HepG2 (cell line): ENCODE results near the gene MYO1C. TPM values are rescaled to one million over a fixed set of nuclear protein-coding genes. Genes with fewer than 3 reads are reported as not detected.

Source experiments
- ATAC-seq: fragments of 200-7000 bp; cut with Tn5 transposase; 3 replicates; pipeline ENCODE4 v1.9.1; 2020; ENCODE audit warnings: mild to moderate bottlenecking, moderate library complexity
- BruUV-seq: library from RNA; stranded (reverse); fragments of 400-500 nt; replicated peaks from 2 replicates; lab custom pipeline; 2021; lab: Mats Ljungman, UMichigan
- CTCF ChIA-PET: fragments of 300-600 bp; formaldehyde crosslinking; extraction: SDS; loops from one replicate; lab custom pipeline; 2021; ENCODE audit warnings: low total read pairs, inconsistent platforms, low intra/inter-chr PET ratio; lab: Yijun Ruan, JAX
- POLR2A ChIA-PET: fragments of 350-600 bp; sonication (Branson Sonifier 250); formaldehyde crosslinking; loops from one replicate; lab custom pipeline; 2020; ENCODE audit warnings: antibody characterized with exemption, inconsistent platforms; lab: Yijun Ruan, JAX
- DNase-seq: peaks from one replicate; pipeline ENCODE4 v3.0.0-alpha.2; 2015; ENCODE audit warnings: low spot score
- FAIRE-seq: peaks from 3 replicates; lab custom pipeline; 2011; peaks lifted over from hg19 to GRCh38; lab: Jason Lieb, UNC
- H2AFZ ChIP-seq: one replicate; pipeline ENCODE4 v1.6.1; 2011; ENCODE audit warnings: low read length, inconsistent platforms
- H3K27ac ChIP-seq: fragments of 300-600 bp; 3 replicates; pipeline ENCODE4 v1.8.0; 2011; ENCODE audit warnings: mixed run types, mild to moderate bottlenecking, mixed read lengths, low read length, inconsistent platforms; ENCODE audit not compliant: insufficient read depth; ENCODE audit errors: extremely low read length
- H3K27me3 ChIP-seq, 2 experiments: fragments of 200-600 bp in 1 of 2; 2 replicates in 1 of 2; 3 replicates in 1 of 2; pipeline versions ENCODE4 v1.6.0 to v1.8.0; 2011; ENCODE audit warnings: low read length in 2 of 2, mild to moderate bottlenecking in 2 of 2, moderate library complexity in 2 of 2, inconsistent platforms in 1 of 2; ENCODE audit not compliant: insufficient read depth in 2 of 2, control insufficient read depth in 1 of 2
- H3K36me3 ChIP-seq, 2 experiments: fragments of 200-600 bp in 1 of 2; replicated peaks in 1 of 2; 2 replicates in 1 of 2; 3 replicates in 1 of 2; pipeline versions ENCODE4 v1.5.1 to v1.8.0; 2011; ENCODE audit warnings: low read length in 2 of 2, inconsistent platforms in 1 of 2; ENCODE audit not compliant: insufficient read depth in 2 of 2, control insufficient read depth in 1 of 2
- H3K4me1 ChIP-seq: 2 replicates; pipeline ENCODE4 v1.5.1; 2012; ENCODE audit warnings: low read length, inconsistent platforms; ENCODE audit not compliant: insufficient read depth
- H3K4me2 ChIP-seq: 2 replicates; pipeline ENCODE4 v1.6.0; 2011; ENCODE audit warnings: low read depth, low read length, inconsistent platforms
- H3K4me3 ChIP-seq, 3 experiments: fragments of 200-600 bp in 1 of 3; sonication (generic), shearing (Covaris generic) in 1 of 3; replicated peaks in 1 of 3; 2 replicates each; pipeline ENCODE4 v1.5.1; 2011 to 2016; ENCODE audit warnings: low read length in 3 of 3, inconsistent platforms in 2 of 3, low read depth in 2 of 3, mild to moderate bottlenecking in 2 of 3, control low read depth in 1 of 3, mixed read lengths in 1 of 3; ENCODE audit not compliant: insufficient read depth in 1 of 3
- H3K79me2 ChIP-seq: one replicate; pipeline ENCODE4 v1.6.1; 2011; ENCODE audit warnings: low read length, inconsistent platforms; ENCODE audit not compliant: insufficient read depth
- H3K9ac ChIP-seq: 2 replicates; pipeline ENCODE4 v1.6.0; 2011; ENCODE audit warnings: mild to moderate bottlenecking, low read depth, low read length, inconsistent platforms; ENCODE audit not compliant: insufficient read depth
- H3K9me3 ChIP-seq: 2 replicates; pipeline ENCODE4 v1.5.1; 2012; ENCODE audit warnings: mild to moderate bottlenecking, low read length
- H4K20me1 ChIP-seq: 2 replicates; pipeline ENCODE4 v1.6.0; 2011; ENCODE audit warnings: inconsistent platforms, mild to moderate bottlenecking, low read length, moderate library complexity; ENCODE audit not compliant: insufficient read depth
- AKAP8 ChIP-seq: sonication (generic); formaldehyde crosslinking; IDR thresholded peaks from 2 replicates; pipeline ENCODE4 v1.5.1; 2020; ENCODE audit warnings: mild to moderate bottlenecking, missing genetic modification reagents
- FOSL2 ChIP-seq: sonication (generic); formaldehyde crosslinking; IDR thresholded peaks from 2 replicates; pipeline ENCODE4 v1.4.0; 2020; ENCODE audit warnings: missing genetic modification reagents
- HNRNPL ChIP-seq: fragments of 200-400 bp; formaldehyde crosslinking; IDR thresholded peaks from 2 replicates; pipeline ENCODE4 v1.6.1; 2017; ENCODE audit warnings: mild to moderate bottlenecking, low read depth, low read length
- JUND ChIP-seq: sonication (generic); formaldehyde crosslinking; IDR thresholded peaks from 2 replicates; pipeline ENCODE4 v1.8.0; 2022; ENCODE audit warnings: mild to moderate bottlenecking, missing genetic modification reagents
- MXI1 ChIP-seq: IDR thresholded peaks from 3 replicates; pipeline ENCODE4 v1.6.1; 2012; ENCODE audit warnings: low read depth, low read length, inconsistent platforms, borderline replicate concordance
- RARA ChIP-seq: IDR thresholded peaks from 2 replicates; pipeline ENCODE4 v1.6.1; 2016; ENCODE audit warnings: missing genetic modification reagents, missing compliant biosample characterization
- SALL1 ChIP-seq: sonication (generic); formaldehyde crosslinking; IDR thresholded peaks from 2 replicates; pipeline ENCODE4 v1.8.0; 2022; ENCODE audit warnings: mild to moderate bottlenecking, missing genetic modification reagents
- SAP130 ChIP-seq: IDR thresholded peaks from 2 replicates; pipeline ENCODE4 v1.6.1; 2016; ENCODE audit warnings: low read depth
- ZSCAN30 ChIP-seq: sonication (generic); formaldehyde crosslinking; IDR thresholded peaks from 2 replicates; pipeline ENCODE4 v1.5.0; 2020; ENCODE audit warnings: mild to moderate bottlenecking, missing genetic modification reagents
- WGBS: methylation state at CpG from one replicate; pipeline ENCODE4 v1.1.6; 2017; ENCODE audit warnings: low lambda C conversion rate; 5-methylcytosine and 5-hydroxymethylcytosine counted together
- in situ Hi-C: cut with HindIII; loops from 2 replicates; pipeline ENCODE4 v1.10.0; 2017; ENCODE audit warnings: low pct_unique_long_range_greater_than_20kb; ENCODE audit not compliant: extremely low pct_ligation_motif_present
- intact Hi-C: fragments of 100-400 bp; cut with micrococcal nuclease; formaldehyde crosslinking; loops from one replicate; pipeline ENCODE4 v1.10.0; 2022; ENCODE audit not compliant: unreplicated experiment
- polyA plus RNA-seq, 8 experiments: library from polyadenylated mRNA; depleted of rRNA in 3 of 8; stranded (reverse) in 7 of 8; unstranded in 1 of 8; fragments of >200 nt; fragmentation: Illumina TruSeq in 4 of 8; extraction: Trizol in 4 of 8; gene quantifications; 2 replicates each; pipeline versions ENCODE4 v1.2.1 to v1.2.3, GENCODE V29; 2011 to 2016; ENCODE audit warnings: low read depth in 4 of 8, missing spikeins in 1 of 8, mixed read lengths in 1 of 8; ENCODE audit not compliant: insufficient read depth in 1 of 8
- total RNA-seq, 5 experiments: library from RNA; depleted of rRNA; stranded (reverse); fragments of >200 nt; fragmentation: Illumina TruSeq; extraction: Trizol; gene quantifications; 2 replicates each; pipeline ENCODE4 v1.2.3, GENCODE V29; 2016; ENCODE audit warnings: low read depth in 1 of 5
- TF ChIP-seq, protein P1 (sequence below): sonication (generic); formaldehyde crosslinking; IDR thresholded peaks from 2 replicates; pipeline ENCODE4 v1.4.0; 2020; ENCODE audit warnings: missing genetic modification reagents
- TF ChIP-seq, protein P2 (sequence below): sonication (generic); formaldehyde crosslinking; IDR thresholded peaks from 2 replicates; pipeline ENCODE4 v1.9.0; 2022; ENCODE audit warnings: low read depth, missing genetic modification reagents
- TF ChIP-seq, protein P3 (sequence below): sonication (generic); formaldehyde crosslinking; IDR thresholded peaks from 2 replicates; pipeline ENCODE4 v1.4.0; 2020; ENCODE audit warnings: missing genetic modification reagents, borderline replicate concordance
- TF ChIP-seq, protein P4 (sequence below): sonication (generic); formaldehyde crosslinking; IDR thresholded peaks from 2 replicates; pipeline ENCODE4 v1.5.1; 2020; ENCODE audit warnings: mild to moderate bottlenecking, missing genetic modification reagents, moderate library complexity

Gene MYO1C
- total and polyA plus RNA-seq, 2 of the 13 experiments (the other 11 are each of a cell fraction or from before 2014, with no cell fraction given): 22.7 to 40.8 TPM

DNA sequence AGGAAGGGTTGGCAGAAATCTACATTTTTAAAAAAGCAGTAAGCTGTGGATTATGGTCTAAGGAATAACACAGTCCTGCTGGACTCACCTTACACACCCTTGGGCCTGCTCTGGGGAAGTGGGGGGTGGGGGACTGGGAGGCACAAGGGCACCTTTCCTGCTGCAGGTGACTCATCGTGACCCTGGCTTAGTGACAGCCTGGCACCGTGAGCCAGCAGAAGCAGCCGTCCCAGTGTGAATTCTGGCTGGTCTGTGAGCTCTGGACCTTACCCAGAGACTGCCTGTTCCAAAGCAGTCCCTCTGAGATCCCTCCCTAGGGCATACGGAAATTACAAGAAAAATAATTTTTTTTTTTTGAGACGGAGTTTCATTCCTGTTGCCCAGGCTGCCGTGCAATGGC, 32.3 kb downstream of the MYO1C start:
- in situ Hi-C loops: no loop called here
- no peaks in the 10 kb centered on the region for H4K20me1 ChIP-seq
- ATAC-seq: peak; percentile 6; the same call in 2 of the 3 replicates
- H3K4me1 ChIP-seq: peaks cover 20% of the 10 kb centered on the region
- no peak overlapping the region for H3K27ac ChIP-seq
- peaks cover 0 to 3% of the 10 kb centered on the region in 2 experiments; a peak in 1 of 5 replicates for H3K36me3 ChIP-seq
- no peaks in the 10 kb centered on the region for H3K9me3 ChIP-seq
- POLR2A ChIA-PET: interaction anchor here (1.0 to 2.7 kb wide), 2 partner anchors 56 to 310 kb away, joined by 3 to 10 read pairs; partner anchors contain the start of gene INPP5K
- peak; percentile 45 for DNase-seq
- CTCF ChIA-PET: no interaction called here
- H3K4me3 ChIP-seq: no peak overlapping the region
- FAIRE-seq: peak; percentile 8
- H3K9ac ChIP-seq: no peak overlapping the region
- no peak overlapping the region for H2AFZ ChIP-seq
- WGBS: 13% methylated on average over 6 of the region's 6 CpGs
- H3K4me2 ChIP-seq: 0 out of 2 replicates have a peak overlapping the region, but pooled peaks have one; percentile 4
- BruUV-seq: no TSS peak
- H3K27me3 ChIP-seq: no peaks in the 10 kb centered on the region; a peak in 1 of 5 replicates
- intact Hi-C loops: no loop called here
- peaks cover 7% of the 10 kb centered on the region for H3K79me2 ChIP-seq
- TF ChIP-seq SAP130 (CRISPR knock-in tag) (peak; percentile 53), HNRNPL (0 out of 2 replicates have a peak, but pooled peaks have one; percentile 66), MXI1 (peak; percentile 43; the same call in 1 of the 3 replicates), JUND (CRISPR knock-in tag) (0 out of 2 replicates have a peak, but pooled peaks have one; percentile 23), AKAP8 (CRISPR knock-in tag) (no peak), FOSL2 (CRISPR knock-in tag) (peak; percentile 92), SALL1 (CRISPR knock-in tag) (peak; percentile 24; the same call in 1 of the 2 replicates), RARA (CRISPR knock-in tag) (peak; percentile 23; the same call in 1 of the 2 replicates), ZSCAN30 (no peak)
- TF ChIP-seq, protein P1, sequence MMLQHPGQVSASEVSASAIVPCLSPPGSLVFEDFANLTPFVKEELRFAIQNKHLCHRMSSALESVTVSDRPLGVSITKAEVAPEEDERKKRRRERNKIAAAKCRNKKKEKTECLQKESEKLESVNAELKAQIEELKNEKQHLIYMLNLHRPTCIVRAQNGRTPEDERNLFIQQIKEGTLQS (CRISPR knock-in tag): peak; percentile 55
- TF ChIP-seq, protein P2, sequence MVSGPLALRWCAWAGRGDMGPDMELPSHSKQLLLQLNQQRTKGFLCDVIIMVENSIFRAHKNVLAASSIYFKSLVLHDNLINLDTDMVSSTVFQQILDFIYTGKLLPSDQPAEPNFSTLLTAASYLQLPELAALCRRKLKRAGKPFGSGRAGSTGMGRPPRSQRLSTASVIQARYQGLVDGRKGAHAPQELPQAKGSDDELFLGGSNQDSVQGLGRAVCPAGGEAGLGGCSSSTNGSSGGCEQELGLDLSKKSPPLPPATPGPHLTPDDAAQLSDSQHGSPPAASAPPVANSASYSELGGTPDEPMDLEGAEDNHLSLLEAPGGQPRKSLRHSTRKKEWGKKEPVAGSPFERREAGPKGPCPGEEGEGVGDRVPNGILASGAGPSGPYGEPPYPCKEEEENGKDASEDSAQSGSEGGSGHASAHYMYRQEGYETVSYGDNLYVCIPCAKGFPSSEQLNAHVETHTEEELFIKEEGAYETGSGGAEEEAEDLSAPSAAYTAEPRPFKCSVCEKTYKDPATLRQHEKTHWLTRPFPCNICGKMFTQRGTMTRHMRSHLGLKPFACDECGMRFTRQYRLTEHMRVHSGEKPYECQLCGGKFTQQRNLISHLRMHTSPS (CRISPR knock-in tag): peak; percentile 84; the same call in 1 of the 2 replicates
- TF ChIP-seq, protein P3, sequence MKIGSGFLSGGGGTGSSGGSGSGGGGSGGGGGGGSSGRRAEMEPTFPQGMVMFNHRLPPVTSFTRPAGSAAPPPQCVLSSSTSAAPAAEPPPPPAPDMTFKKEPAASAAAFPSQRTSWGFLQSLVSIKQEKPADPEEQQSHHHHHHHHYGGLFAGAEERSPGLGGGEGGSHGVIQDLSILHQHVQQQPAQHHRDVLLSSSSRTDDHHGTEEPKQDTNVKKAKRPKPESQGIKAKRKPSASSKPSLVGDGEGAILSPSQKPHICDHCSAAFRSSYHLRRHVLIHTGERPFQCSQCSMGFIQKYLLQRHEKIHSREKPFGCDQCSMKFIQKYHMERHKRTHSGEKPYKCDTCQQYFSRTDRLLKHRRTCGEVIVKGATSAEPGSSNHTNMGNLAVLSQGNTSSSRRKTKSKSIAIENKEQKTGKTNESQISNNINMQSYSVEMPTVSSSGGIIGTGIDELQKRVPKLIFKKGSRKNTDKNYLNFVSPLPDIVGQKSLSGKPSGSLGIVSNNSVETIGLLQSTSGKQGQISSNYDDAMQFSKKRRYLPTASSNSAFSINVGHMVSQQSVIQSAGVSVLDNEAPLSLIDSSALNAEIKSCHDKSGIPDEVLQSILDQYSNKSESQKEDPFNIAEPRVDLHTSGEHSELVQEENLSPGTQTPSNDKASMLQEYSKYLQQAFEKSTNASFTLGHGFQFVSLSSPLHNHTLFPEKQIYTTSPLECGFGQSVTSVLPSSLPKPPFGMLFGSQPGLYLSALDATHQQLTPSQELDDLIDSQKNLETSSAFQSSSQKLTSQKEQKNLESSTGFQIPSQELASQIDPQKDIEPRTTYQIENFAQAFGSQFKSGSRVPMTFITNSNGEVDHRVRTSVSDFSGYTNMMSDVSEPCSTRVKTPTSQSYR (CRISPR knock-in tag): peak; percentile 76
- TF ChIP-seq, protein P4, sequence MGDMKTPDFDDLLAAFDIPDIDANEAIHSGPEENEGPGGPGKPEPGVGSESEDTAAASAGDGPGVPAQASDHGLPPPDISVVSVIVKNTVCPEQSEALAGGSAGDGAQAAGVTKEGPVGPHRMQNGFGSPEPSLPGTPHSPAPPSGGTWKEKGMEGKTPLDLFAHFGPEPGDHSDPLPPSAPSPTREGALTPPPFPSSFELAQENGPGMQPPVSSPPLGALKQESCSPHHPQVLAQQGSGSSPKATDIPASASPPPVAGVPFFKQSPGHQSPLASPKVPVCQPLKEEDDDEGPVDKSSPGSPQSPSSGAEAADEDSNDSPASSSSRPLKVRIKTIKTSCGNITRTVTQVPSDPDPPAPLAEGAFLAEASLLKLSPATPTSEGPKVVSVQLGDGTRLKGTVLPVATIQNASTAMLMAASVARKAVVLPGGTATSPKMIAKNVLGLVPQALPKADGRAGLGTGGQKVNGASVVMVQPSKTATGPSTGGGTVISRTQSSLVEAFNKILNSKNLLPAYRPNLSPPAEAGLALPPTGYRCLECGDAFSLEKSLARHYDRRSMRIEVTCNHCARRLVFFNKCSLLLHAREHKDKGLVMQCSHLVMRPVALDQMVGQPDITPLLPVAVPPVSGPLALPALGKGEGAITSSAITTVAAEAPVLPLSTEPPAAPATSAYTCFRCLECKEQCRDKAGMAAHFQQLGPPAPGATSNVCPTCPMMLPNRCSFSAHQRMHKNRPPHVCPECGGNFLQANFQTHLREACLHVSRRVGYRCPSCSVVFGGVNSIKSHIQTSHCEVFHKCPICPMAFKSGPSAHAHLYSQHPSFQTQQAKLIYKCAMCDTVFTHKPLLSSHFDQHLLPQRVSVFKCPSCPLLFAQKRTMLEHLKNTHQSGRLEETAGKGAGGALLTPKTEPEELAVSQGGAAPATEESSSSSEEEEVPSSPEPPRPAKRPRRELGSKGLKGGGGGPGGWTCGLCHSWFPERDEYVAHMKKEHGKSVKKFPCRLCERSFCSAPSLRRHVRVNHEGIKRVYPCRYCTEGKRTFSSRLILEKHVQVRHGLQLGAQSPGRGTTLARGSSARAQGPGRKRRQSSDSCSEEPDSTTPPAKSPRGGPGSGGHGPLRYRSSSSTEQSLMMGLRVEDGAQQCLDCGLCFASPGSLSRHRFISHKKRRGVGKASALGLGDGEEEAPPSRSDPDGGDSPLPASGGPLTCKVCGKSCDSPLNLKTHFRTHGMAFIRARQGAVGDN: peak; percentile 47
